ENCODE measurements around the gene CTTNBP2. TPM values are rescaled to one million over a fixed set of nuclear protein-coding genes. Genes with fewer than 3 reads are reported as not detected.

CTTNBP2 gene
- total RNA-seq, 3 donors from 2014 or later (not counting 1 experiment from before 2014, with no cell fraction given) = 0.10 TPM; not detected in 2

GRCh38 chr7:117767951-117768350, 105.3 kb downstream of the CTTNBP2 start:
- no peaks in the 10 kb centered on the region for H3K36me3 ChIP-seq (ENCODE audit: control insufficient read depth, insufficient read depth, low read length)
- H3K36me3 Mint-ChIP-seq = no peaks in the 10 kb centered on the region
- no peak for ATAC-seq
- no peaks in the 10 kb centered on the region for H3K9me3 ChIP-seq (ENCODE audit: control insufficient read depth, insufficient read depth, low read length)
- peaks cover 9 to 12% of the 10 kb centered on the region in 2 donors for H3K9me3 Mint-ChIP-seq
- H3K4me3 ChIP-seq (ENCODE audit: low read length) = no peak overlapping the region
- H3K4me3 Mint-ChIP-seq = no peak overlapping the region
- intact Hi-C loops (cut with micrococcal nuclease) = no loop called here
- no peak for TF ChIP-seq CTCF (IDR thresholded peaks at IDR 0.05)
- no peak overlapping the region for H3K27ac Mint-ChIP-seq
- H3K27me3 ChIP-seq (ENCODE audit: control insufficient read depth, insufficient read depth, low read length) = peaks cover 2% of the 10 kb centered on the region
- no peak for DNase-seq
- no peaks in the 10 kb centered on the region for H3K4me1 Mint-ChIP-seq
- H3K27me3 Mint-ChIP-seq (ENCODE audit: low read depth in 2 of 2) = no peaks in the 10 kb centered on the region
- no peaks in the 10 kb centered on the region for H3K4me1 ChIP-seq (ENCODE audit: control insufficient read depth, insufficient read depth, low read length)
- H3K27ac ChIP-seq (ENCODE audit: low read length) = no peak overlapping the region

GRCh38 chr7:117766913-117767312, 106.3 kb downstream of the CTTNBP2 start:
- intact Hi-C loops (cut with micrococcal nuclease) = no loop called here

GRCh38 chr7:117764031-117764430, 109.2 kb downstream of the CTTNBP2 start:
- H3K9me3 ChIP-seq (ENCODE audit: control insufficient read depth, insufficient read depth, low read length) = no peaks in the 10 kb centered on the region
- 57% methylated on average over 1 of the region's 1 CpG for WGBS (ENCODE audit: insufficient coverage)
- H3K9me3 Mint-ChIP-seq = peaks cover 6 to 16% of the 10 kb centered on the region in 2 donors
- H3K36me3 ChIP-seq (ENCODE audit: control insufficient read depth, insufficient read depth, low read length) = no peaks in the 10 kb centered on the region
- no peak for ATAC-seq
- H3K4me1 ChIP-seq (ENCODE audit: control insufficient read depth, insufficient read depth, low read length) = no peaks in the 10 kb centered on the region
- intact Hi-C loops (cut with micrococcal nuclease) = no loop called here
- peaks cover 2% of the 10 kb centered on the region for H3K27me3 ChIP-seq (ENCODE audit: control insufficient read depth, insufficient read depth, low read length)
- no peak overlapping the region for H3K27ac Mint-ChIP-seq
- no peaks in the 10 kb centered on the region for H3K36me3 Mint-ChIP-seq
- H3K4me3 ChIP-seq (ENCODE audit: low read length) = no peak overlapping the region
- no peaks in the 10 kb centered on the region for H3K4me1 Mint-ChIP-seq
- no peak overlapping the region for H3K4me3 Mint-ChIP-seq
- TF ChIP-seq CTCF (IDR thresholded peaks at IDR 0.05) = no peak
- DNase-seq = no peak
- H3K27ac ChIP-seq (ENCODE audit: low read length) = no peak overlapping the region
- no peaks in the 10 kb centered on the region for H3K27me3 Mint-ChIP-seq (ENCODE audit: low read depth in 2 of 2)

More at GRCh38 chr7:117766913-117767312, 106.3 kb downstream of the CTTNBP2 start:
- Histone ChIP-seq H3K27ac (ENCODE audit: low read length) (no peak overlapping the region), H3K4me1 (ENCODE audit: control insufficient read depth, insufficient read depth, low read length) (no peaks in the 10 kb centered on the region), H3K36me3 (ENCODE audit: control insufficient read depth, insufficient read depth, low read length) (no peaks in the 10 kb centered on the region), H3K9me3 (ENCODE audit: control insufficient read depth, insufficient read depth, low read length) (no peaks in the 10 kb centered on the region), H3K27me3 (ENCODE audit: control insufficient read depth, insufficient read depth, low read length) (peaks cover 2% of the 10 kb centered on the region), H3K4me3 (ENCODE audit: low read length) (no peak overlapping the region)
- no peaks in the 10 kb centered on the region for H3K27me3 Mint-ChIP-seq (ENCODE audit: low read depth in 2 of 2)
- no peaks in the 10 kb centered on the region for H3K36me3 Mint-ChIP-seq
- peaks cover 11 to 17% of the 10 kb centered on the region in 2 donors for H3K9me3 Mint-ChIP-seq
- H3K27ac Mint-ChIP-seq = no peak overlapping the region
- no peak for TF ChIP-seq CTCF (IDR thresholded peaks at IDR 0.05)
- no peak for DNase-seq
- no peak for ATAC-seq
- 86% methylated on average over 2 of the region's 2 CpGs for WGBS (ENCODE audit: insufficient coverage)
- no peak overlapping the region for H3K4me3 Mint-ChIP-seq
- H3K4me1 Mint-ChIP-seq = no peaks in the 10 kb centered on the region

GRCh38 chr7:117762055-117762454, 111.2 kb downstream of the CTTNBP2 start:
- Mint-ChIP-seq H3K4me1 (no peaks in the 10 kb centered on the region), H3K9me3 (peaks cover 6 to 16% of the 10 kb centered on the region in 2 donors), H3K27me3 (ENCODE audit: low read depth in 2 of 2) (no peaks in the 10 kb centered on the region), H3K27ac (no peak overlapping the region), H3K36me3 (no peaks in the 10 kb centered on the region), H3K4me3 (no peak overlapping the region)
- DNase-seq (no peak), ATAC-seq (no peak)
- H3K9me3 ChIP-seq (ENCODE audit: control insufficient read depth, insufficient read depth, low read length) = no peaks in the 10 kb centered on the region
- TF ChIP-seq CTCF (IDR thresholded peaks at IDR 0.05) = no peak
- H3K27ac ChIP-seq (ENCODE audit: low read length) = no peak overlapping the region
- H3K36me3 ChIP-seq (ENCODE audit: control insufficient read depth, insufficient read depth, low read length) = no peaks in the 10 kb centered on the region
- H3K27me3 ChIP-seq (ENCODE audit: control insufficient read depth, insufficient read depth, low read length) = peaks cover 2% of the 10 kb centered on the region
- 93% methylated on average over 2 of the region's 3 CpGs for WGBS (ENCODE audit: insufficient coverage)
- intact Hi-C loops (cut with micrococcal nuclease) = no loop called here
- H3K4me3 ChIP-seq (ENCODE audit: low read length) = no peak overlapping the region
- no peaks in the 10 kb centered on the region for H3K4me1 ChIP-seq (ENCODE audit: control insufficient read depth, insufficient read depth, low read length)

Data from natural killer cell (primary cell).